Gastrocnemius medialis (tissue), 4 donors: ENCODE results near the gene LEUTX. TPM values are rescaled to one million over a fixed set of nuclear protein-coding genes. Genes with fewer than 3 reads are reported as not detected.

ENCODE experiments used
- ATAC-seq, 2 donors: fragments of 150-250 bp; one replicate each; pipeline ENCODE4 v1.9.1; 2016
- DNase-seq, 2 donors: peaks; one replicate each; pipeline ENCODE4 v3.0.0-alpha.2; 2019
- H3K27ac ChIP-seq, 4 donors: fragments of 200-600 bp; sonication (generic); 1 replicate in 1 of 4; 2 replicates in 3 of 4; pipeline ENCODE4 v1.5.1; 2016 to 2018; ENCODE audit warnings: mild to moderate bottlenecking in 2 of 4, moderate library complexity in 1 of 4
- H3K27me3 ChIP-seq, 3 donors: fragments of 200-600 bp; sonication (generic) in 2 of 3; 1 replicate in 1 of 3; 2 replicates in 2 of 3; pipeline versions ENCODE4 v1.5.1 to v1.6.0; 2016 to 2019; ENCODE audit warnings: mild to moderate bottlenecking in 1 of 3, moderate library complexity in 1 of 3
- H3K36me3 ChIP-seq, 2 donors: fragments of 200-600 bp; sonication (generic) in 1 of 2; one replicate each; pipeline ENCODE4 v1.5.1; 2017 to 2018
- H3K4me1 ChIP-seq, 2 donors: fragments of 200-600 bp; sonication (generic) in 1 of 2; one replicate each; pipeline ENCODE4 v1.5.1; 2016 to 2017; ENCODE audit warnings: mild to moderate bottlenecking in 2 of 2
- H3K4me3 ChIP-seq, 4 donors: fragments of 200-600 bp; sonication (generic) in 3 of 4; 1 replicate in 1 of 4; 2 replicates in 3 of 4; pipeline ENCODE4 v1.5.1; 2016 to 2019; ENCODE audit warnings: mild to moderate bottlenecking in 2 of 4
- H3K9me3 ChIP-seq, 3 donors: fragments of 200-600 bp; sonication (generic) in 2 of 3; 1 replicate in 1 of 3; 2 replicates in 2 of 3; pipeline ENCODE4 v1.5.1; 2016 to 2019
- CTCF ChIP-seq, 5 experiments: fragments of 450-650 bp in 3 of 5; fragments of 200-600 bp in 2 of 5; sonication (generic) in 2 of 5; IDR thresholded peaks in 4 of 5; conservative IDR thresholded peaks in 1 of 5; 1 replicate in 4 of 5; 2 replicates in 1 of 5; pipeline ENCODE4 v1.5.1; 2016 to 2019; ENCODE audit warnings: antibody characterized with exemption in 5 of 5, mild to moderate bottlenecking in 3 of 5, moderate library complexity in 3 of 5
- POLR2A ChIP-seq, 2 donors: fragments of 450-650 bp; IDR thresholded peaks; one replicate each; pipeline ENCODE4 v1.6.1; 2017; ENCODE audit warnings: antibody characterized with exemption in 2 of 2, mild to moderate bottlenecking in 2 of 2, moderate library complexity in 2 of 2
- in situ Hi-C, 4 donors: fragments of 200-750 bp; cut with MboI; loops; one replicate each; pipeline versions ENCODE4 v1.15.0 to v1.8.0; 2017; ENCODE audit warnings: low sequenced_read_pairs in 4 of 4
- intact Hi-C: fragments of 100-400 bp; cut with DNase I; formaldehyde crosslinking; loops from one replicate; pipeline ENCODE4 v1.15.1; 2023; ENCODE audit warnings: low total_unique reads
- total RNA-seq, 4 donors: library from RNA; depleted of rRNA; stranded (reverse); fragments of >200 nt; gene quantifications; one replicate each; pipeline versions ENCODE4 v1.1.0 to v1.2.3, GENCODE V29; 2016

The LEUTX gene
- total RNA-seq, 4 donors from 2014 or later, result not detected

- Histone ChIP-seq H3K4me1 (peaks cover 41 to 62% of the 10 kb centered on the region in 2 donors), H3K36me3 (peaks cover 0 to 47% of the 10 kb centered on the region in 2 donors)
- no peak for ATAC-seq
Measured at GRCh38 chr19:39825093-39825463, 46.4 kb downstream of the LEUTX start.

GRCh38 chr19:39825531-39826076 lies 47.0 kb downstream of the LEUTX start:
- intact Hi-C loops, result loop anchor here (10.0 kb wide), 1 partner anchor 439 kb away; no protein-coding TSS in a partner anchor
- TF ChIP-seq POLR2A (IDR thresholded peaks at IDR 0.05) (no peak), CTCF (IDR thresholded peaks at IDR 0.05 in 4 of 5, conservative IDR thresholded peaks at IDR 0.05 in 1 of 5) (no peak)
- DNase-seq, result no peak
- Histone ChIP-seq H3K27me3 (no peaks in the 10 kb centered on the region), H3K9me3 (no peaks in the 10 kb centered on the region), H3K4me1 (peaks cover 35 to 59% of the 10 kb centered on the region in 2 donors), H3K36me3 (peaks cover 0 to 52% of the 10 kb centered on the region in 2 donors), H3K27ac (peak overlapping the region; percentile 84 to 99 (median 92)), H3K4me3 (no peak overlapping the region)
- in situ Hi-C loops, result loop anchor here in 2 of 4 donors (25.0 kb wide), 2 partner anchors 288 to 388 kb away; partner anchors contain the start of genes RPS16 (in 2 of the 2), SUPT5H (in 2 of the 2), EID2 (in 1 of the 2) and EID2B (in 1 of the 2)
- ATAC-seq, result no peak

More at GRCh38 chr19:39825093-39825463, 46.4 kb downstream of the LEUTX start:
- Histone ChIP-seq H3K27me3 (no peaks in the 10 kb centered on the region), H3K27ac (peak overlapping the region; percentile 84 to 99 (median 92)), H3K9me3 (no peaks in the 10 kb centered on the region), H3K4me3 (peak overlapping the region in 2 of 4 donors; percentile 1 to 93)
- DNase-seq, result no peak
- in situ Hi-C loops, result loop anchor here in 2 of 4 donors (25.0 kb wide), 2 partner anchors 288 to 388 kb away; partner anchors contain the start of genes RPS16 (in 2 of the 2), SUPT5H (in 2 of the 2), EID2 (in 1 of the 2) and EID2B (in 1 of the 2)
- TF ChIP-seq POLR2A (IDR thresholded peaks at IDR 0.05) (no peak), CTCF (IDR thresholded peaks at IDR 0.05 in 4 of 5, conservative IDR thresholded peaks at IDR 0.05 in 1 of 5) (no peak)
- intact Hi-C loops, result loop anchor here (10.0 kb wide), 1 partner anchor 440 kb away; no protein-coding TSS in a partner anchor

GRCh38 chr19:39826311-39826945 lies 47.8 kb downstream of the LEUTX start:
- peak overlapping the region; percentile 84 to 99 (median 92) for H3K27ac ChIP-seq
- in situ Hi-C loops, result loop anchor here in 2 of 4 donors (25.0 kb wide), 2 partner anchors 289 to 389 kb away; partner anchors contain the start of genes RPS16 (in 2 of the 2), SUPT5H (in 2 of the 2), EID2 (in 1 of the 2) and EID2B (in 1 of the 2)
- no peaks in the 10 kb centered on the region for H3K9me3 ChIP-seq
- no peaks in the 10 kb centered on the region for H3K27me3 ChIP-seq
- DNase-seq, result no peak
- H3K4me3 ChIP-seq, result no peak overlapping the region
- intact Hi-C loops, result loop anchor here (10.0 kb wide), 1 partner anchor 438 kb away; no protein-coding TSS in a partner anchor
- no peak for ATAC-seq
- H3K36me3 ChIP-seq, result peaks cover 0 to 55% of the 10 kb centered on the region in 2 donors
- TF ChIP-seq CTCF (IDR thresholded peaks at IDR 0.05 in 4 of 5, conservative IDR thresholded peaks at IDR 0.05 in 1 of 5) (no peak), POLR2A (IDR thresholded peaks at IDR 0.05) (no peak)
- H3K4me1 ChIP-seq, result peaks cover 33 to 60% of the 10 kb centered on the region in 2 donors

- in situ Hi-C loops (loop anchor here in 2 of 4 donors (25.0 kb wide), 2 partner anchors 290 to 390 kb away; partner anchors contain the start of genes RPS16 (in 2 of the 2), SUPT5H (in 2 of the 2), EID2 (in 1 of the 2) and EID2B (in 1 of the 2)), intact Hi-C loops (loop anchor here (10.0 kb wide), 1 partner anchor 438 kb away; no protein-coding TSS in a partner anchor)
- peaks cover 36 to 60% of the 10 kb centered on the region in 2 donors for H3K4me1 ChIP-seq
- no peak overlapping the region for H3K4me3 ChIP-seq
- ATAC-seq (no peak), DNase-seq (no peak)
- peaks cover 0 to 55% of the 10 kb centered on the region in 2 donors for H3K36me3 ChIP-seq
- no peaks in the 10 kb centered on the region for H3K9me3 ChIP-seq
- TF ChIP-seq POLR2A (IDR thresholded peaks at IDR 0.05) (no peak), CTCF (IDR thresholded peaks at IDR 0.05 in 4 of 5, conservative IDR thresholded peaks at IDR 0.05 in 1 of 5) (no peak)
- H3K27me3 ChIP-seq, result no peaks in the 10 kb centered on the region
- peak overlapping the region in 3 of 4 donors; percentile 38 to 99 (median 90) for H3K27ac ChIP-seq
Measured at GRCh38 chr19:39827216-39827615, 48.6 kb downstream of the LEUTX start.
